HG02943 (cell line): ENCODE results near the gene DUOX1.

ENCODE experiments used
- ATAC-seq: cut with Tn5 transposase; IDR thresholded peaks from one replicate; pipeline ENCODE4 v1.9.1; 2021; ENCODE audit warnings: mild to moderate bottlenecking, low read depth, moderate library complexity; ENCODE audit not compliant: unreplicated experiment

Gene DUOX1

GRCh38 chr15:45105586-45105985 is 24.2 kb upstream of the DUOX1 start:
- no peak for ATAC-seq

DNA sequence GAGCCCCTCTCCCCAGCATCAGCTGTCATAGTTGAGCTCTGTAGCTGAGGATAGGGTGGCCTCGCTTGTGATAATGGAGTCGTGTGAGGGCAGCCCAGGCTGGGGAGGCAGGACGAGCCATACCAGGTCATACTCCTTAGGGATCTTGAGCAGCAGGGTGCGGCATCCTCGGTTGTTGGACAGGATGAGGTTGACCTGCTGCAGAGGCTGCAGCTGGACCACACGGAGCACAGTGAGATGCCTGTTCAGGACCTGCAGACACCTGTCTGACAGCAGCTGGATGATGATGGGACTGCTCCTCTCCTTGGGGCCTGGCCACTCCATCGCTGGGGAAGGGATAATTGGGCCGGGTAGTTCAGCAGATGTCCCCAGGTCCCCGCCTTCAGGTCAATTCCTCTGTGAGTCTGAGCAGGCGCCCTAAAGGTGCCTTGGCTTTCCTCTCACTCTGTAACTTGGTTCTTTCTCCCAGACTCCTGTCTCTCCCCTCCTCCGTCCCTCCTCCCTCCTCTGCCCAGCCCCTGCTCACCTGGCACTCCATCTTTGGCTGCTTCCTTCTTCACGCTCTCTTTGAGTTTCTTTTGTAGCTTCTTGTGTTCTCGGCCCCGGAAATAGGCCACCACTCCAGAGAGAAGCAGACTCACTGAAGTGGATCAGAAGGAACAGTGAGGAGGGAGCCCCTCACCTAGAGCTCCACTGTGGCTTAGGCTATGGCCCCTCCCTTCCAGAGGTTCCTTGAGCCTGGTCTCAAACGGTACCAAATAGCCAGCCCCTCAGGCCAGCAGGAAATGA is 23.6 kb upstream of the DUOX1 start:
- ATAC-seq: no peak

DNA sequence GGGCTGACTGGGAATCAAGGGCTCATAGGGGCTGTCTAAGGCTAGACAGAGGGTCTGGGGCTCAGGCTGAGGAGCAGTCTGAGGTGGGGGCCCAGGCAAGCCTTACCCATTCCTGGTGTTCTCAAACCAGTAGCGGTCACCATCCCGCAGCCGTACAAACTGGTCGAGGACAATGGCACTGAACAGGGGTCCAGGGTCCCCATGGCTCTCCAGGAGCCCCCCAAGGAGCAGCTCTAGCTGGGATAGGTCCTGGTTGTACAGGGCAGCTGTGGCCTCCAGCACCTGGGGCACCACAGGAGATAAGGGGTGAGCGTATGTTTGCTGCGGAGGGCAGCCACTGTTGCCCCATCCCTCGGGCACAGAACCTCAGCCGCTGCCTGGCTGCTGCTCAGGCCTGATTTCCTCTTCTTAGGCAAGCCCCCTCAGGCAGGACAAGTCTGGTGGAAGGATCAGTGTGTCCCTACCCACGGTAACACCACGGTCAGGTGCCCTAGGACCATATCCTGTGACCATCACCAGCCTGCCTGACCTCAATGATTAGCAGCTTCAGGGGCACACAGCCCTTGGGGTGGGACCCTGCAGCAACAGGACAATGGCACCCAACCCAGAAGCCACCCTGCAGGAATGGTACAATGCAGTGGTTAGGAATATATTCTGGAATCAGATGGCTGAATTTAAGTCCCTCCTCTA is 21.7 kb upstream of the DUOX1 start:
- ATAC-seq: no peak

DNA sequence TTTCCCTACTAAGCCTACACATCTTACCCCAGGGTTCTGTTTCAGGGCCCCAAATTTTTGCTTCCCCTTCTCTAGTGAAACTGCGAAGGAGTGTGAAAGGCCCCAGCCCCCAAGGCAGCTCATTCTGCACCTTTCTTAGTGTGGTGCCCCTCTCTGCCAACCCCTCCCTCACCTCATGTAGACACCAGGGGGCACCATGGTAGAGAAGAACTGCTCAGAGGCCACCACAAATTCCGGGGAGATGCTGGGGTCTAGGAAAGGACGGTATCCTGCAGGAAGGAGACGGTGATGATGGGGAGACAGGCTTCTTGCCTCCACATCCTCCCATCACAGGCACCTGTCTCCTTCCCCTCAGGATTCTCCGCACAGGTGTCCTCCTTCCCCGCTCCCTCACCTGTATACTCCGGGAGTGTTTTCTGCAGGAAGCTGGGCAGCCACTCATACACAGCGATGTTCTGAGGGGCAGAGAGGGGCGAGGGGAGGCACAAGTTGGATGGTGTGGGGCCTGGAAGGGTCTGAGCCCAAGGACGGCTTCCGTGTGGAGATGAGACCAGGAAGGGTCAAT is 19.5 kb upstream of the DUOX1 start:
- no peak for ATAC-seq

DNA sequence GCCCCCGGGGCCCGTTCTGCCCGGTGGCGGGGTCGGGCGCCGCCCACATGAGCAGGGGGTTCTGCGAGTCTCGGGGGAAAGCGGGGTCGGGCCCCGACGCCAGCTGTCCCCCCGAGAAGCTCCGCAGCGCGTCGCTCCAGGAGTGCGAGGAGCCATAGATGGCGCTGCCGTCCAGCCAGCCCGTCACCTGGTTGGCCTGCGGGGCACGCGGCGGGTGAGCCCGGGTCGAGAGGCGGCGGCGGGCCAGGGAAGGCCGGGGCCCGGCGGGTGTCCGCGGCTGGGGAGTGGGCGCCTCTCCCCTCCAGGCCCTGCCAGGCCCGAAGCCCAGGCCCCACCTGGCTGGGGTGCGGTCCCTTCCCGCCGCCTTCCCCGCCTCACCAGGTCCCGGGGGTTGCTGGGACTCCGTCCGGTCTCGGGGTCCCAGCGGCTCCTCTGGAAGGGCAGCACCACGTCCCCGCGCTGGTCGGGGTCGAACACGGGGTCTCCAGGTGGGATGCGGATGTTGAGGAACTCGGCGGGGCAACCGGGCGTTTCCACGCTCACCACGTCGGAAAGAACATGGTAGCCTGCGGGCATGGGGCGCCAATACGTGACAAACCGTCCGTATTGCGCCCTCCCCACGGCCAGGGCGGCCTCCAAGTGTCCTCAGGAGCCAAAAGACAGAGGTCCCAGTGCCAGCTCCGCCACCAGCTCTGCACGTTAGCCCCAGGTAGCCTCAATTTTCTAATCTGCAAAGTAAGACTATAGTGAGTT is 18.2 kb upstream of the DUOX1 start:
- no peak for ATAC-seq

DNA sequence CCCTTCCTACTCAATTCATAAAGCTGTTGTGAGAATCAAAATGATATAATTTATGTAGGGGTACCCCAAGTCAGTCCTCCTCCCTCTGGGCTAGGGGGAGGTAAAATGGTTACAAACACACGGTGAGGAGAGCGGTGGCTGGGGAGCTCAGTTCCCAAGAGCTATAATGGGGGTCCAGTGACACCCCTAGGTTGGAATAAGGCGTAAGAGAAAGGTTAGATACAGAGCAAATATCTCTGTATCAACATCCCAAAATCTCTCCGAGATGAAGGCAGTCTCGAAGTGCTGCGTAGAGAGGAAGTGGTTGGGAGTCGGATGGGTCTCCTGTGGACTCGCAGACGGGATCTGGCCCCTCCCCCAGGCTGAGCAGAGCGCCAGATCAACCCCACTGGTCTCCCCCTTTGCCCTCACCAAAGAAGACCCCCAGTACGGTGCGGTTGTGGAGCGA is 17.6 kb upstream of the DUOX1 start:
- no peak for ATAC-seq

DNA sequence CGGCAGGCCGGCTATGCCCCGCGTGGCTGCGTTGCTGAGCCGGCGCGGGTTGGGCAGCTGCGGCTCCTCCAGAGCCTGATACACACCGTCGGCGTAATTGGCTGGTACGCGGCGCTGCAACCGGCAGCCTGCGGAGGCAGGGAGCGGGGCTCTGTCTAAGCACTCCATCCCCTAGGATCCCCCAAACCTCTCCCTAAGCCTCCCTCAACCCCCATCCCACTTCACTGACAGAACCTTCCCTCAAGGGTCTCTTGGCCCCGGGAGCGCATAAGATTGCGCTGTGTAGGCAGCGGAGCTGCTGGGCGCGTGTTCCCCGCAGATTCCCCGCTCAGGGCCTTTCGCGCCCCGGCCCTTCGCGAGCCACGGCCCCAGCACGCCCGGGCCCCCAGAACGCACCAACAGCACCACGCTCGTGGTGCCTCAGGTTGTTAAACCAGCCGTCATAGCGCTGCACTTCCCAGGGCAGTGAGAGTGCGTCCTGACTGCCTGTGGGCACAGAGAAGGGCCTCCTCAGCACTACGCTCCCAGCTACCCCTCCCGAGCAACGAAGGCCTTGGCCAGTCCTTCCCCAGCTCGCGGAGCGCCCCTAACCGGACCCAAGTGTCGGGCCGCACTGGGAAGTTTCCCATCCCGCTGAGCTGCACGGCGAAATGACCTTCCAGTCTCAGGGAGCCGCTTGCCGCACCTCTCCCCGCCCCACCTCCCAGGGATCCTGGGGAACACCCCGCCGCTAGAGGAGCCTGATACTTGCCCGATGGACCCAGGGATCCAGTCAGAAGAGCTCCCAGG is 17.0 kb upstream of the DUOX1 start:
- no peak for ATAC-seq

DNA sequence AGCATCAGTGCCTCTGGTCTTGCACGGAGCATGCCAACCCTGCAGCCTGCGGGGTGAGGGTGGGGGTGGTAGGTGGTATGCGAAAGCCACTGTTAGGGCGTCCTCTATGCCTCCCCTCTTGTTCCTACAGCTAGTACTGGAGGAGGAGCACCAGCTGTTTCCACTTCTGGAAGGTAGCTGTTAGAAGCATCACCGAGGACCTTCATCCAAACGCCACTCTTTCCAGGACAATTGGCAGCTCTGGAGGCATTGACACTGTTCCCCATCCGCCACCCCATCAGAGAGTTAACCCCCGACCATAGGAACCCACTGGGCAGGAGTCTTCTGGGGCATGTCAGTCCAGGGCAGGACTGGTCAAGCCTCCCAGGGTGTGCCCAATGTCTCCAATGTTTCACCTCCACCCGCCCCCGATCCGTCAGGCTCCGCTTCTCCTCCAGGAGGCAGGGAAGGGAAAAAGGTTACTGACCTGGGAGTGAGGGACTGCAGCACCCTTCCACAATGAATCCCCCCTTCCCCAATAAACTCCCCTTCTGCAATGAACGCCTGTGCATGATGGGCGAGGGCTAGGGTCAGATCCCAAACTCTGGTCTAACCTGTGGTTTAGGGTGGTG is 16.3 kb upstream of the DUOX1 start:
- no peak for ATAC-seq

DNA sequence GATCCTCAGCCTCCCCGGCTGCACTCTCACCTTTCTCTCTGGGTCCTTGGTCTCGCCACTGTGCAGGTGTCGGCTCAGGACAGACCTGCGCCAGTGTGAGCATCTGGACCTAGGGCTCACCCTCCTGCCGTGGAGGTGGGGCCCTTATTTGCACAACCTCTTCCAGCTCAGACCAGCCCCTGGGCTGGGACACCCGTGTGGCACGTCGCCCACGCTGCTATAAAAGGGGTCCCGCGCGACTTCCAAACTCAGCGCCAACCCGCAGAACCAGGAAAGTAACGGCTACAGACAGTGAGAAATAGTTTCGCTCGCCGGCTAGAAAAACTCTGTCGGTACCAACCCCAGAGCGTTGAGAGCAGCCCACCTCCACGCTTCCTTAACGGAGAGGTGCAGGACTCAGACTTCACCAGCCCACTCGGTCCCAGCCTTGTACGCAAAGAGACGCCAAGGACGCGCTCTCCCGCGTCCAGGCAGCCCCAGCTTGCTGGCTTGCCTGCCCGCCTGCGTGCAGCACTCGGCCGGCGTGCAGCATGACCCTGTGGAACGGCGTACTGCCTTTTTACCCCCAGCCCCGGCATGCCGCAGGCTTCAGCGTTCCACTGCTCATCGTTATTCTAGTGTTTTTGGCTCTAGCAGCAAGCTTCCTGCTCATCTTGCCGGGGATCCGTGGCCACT is 15.6 kb upstream of the DUOX1 start, which contains the start of the genes DUOX2 and DUOXA2:
TSS of gene DUOX2 (minus strand) at position 97 of the 675 bp plus-strand sequence. CDS start 761 bp downstream, outside the sequence.
TSS of gene DUOXA2 (plus strand) at position 251 of the 675 bp plus-strand sequence. CDS start at position 531, 280 bp downstream.
- no peak for ATAC-seq

DNA sequence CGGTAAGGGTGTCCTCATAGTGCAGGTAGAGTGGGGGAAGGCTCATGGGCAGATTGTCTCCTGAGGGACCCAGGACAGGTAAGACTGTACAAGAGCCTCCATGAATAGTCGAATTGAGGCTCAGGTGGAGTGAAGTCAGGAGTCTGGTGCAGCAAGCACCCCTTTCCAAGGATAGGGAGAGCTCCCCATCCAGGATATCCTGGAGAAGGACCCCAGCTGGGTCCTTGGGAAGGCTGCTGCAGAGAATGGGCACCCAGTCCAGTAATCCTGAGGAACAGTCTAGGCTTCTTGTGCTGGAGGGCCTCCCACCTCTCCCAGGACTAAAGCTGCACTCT is 15.1 kb upstream of the DUOX1 start:
- ATAC-seq: no peak

GRCh38 chr15:45115312-45115820 is 14.4 kb upstream of the DUOX1 start:
- ATAC-seq: no peak

DNA sequence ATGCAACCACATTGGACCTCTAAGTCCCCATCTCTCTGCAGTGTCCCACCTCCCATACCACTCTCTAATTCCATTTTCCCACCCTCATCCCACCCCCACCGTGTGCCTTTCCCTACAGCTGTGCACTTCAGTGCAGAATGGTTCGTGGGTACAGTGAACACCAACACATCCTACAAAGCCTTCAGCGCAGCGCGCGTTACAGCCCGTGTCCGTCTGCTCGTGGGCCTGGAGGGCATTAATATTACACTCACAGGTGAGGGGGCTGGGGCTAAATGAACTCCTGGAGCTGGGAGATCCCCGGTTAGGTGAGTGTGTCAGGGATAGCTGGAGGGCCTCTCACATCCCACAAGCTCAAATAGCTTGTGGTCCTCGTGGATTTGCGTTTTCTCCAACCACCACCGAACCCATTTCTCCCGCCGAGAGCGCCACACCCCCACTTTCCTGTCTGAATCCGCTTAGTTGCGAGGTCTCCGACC is 13.8 kb upstream of the DUOX1 start:
- ATAC-seq: no peak

- ATAC-seq: no peak
Measured at GRCh38 chr15:45116482-45117307, 13.1 kb upstream of the DUOX1 start.

- no peak for ATAC-seq
Measured at GRCh38 chr15:45117308-45118130, 12.3 kb upstream of the DUOX1 start.

DNA sequence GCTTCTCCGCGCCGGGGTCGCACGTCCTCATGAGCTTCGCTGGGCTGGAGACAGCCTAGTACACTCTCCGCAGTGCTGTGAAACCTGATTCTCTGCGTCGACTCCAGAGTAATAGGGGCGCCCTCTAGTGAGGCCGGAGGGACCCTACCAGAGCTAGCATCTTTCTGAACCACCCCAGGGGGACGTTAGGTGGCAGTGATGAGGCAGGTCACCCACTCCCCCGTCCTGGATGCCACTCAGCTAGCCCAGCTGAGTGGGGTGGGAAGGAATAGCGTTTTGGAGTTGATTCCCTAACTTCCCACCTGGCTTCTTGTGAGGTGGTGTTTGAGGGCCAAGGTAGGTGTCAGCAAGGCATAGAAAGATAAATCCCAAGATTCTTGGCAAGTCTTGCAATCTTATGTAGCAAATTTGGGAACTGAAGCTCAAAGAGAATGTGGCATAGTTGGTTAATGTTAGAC is 11.6 kb upstream of the DUOX1 start:
- peak; percentile 85 for ATAC-seq

DNA sequence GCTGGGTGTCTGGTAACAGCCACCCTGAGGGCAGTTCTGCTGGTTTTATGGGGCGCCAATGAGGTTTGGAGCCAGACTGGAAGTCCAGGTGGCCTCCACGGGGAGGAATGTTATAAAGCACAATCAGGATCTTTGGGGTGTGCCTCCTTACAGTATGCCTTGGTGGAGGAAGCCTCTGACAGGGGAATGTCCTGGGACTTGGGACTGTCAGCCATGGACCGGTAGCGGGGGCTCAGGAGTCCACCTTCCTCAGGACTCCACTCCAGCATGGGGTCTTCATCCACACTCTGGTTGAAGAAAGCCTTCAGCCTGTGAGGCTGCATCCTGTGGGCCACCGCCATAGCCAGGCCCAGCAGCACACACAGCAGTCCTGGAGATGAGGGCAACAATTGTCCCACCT is 10.8 kb upstream of the DUOX1 start:
- no peak for ATAC-seq
